Thyroid gland (tissue), 4 donors: Measurements from ENCODE around the gene TXLNG. TPM values are rescaled to one million over a fixed set of nuclear protein-coding genes. Genes with fewer than 3 reads are reported as not detected.

Experiments used
- DNase-seq, 2 donors: peaks; one replicate each; pipeline ENCODE4 v3.0.0-alpha.2; 2019
- H3K27ac ChIP-seq, 3 donors: fragments of 200-600 bp; sonication (generic); 1 replicate in 2 of 3; 2 replicates in 1 of 3; pipeline ENCODE4 v1.5.1; 2016 to 2019; ENCODE audit warnings: mild to moderate bottlenecking in 1 of 3, moderate library complexity in 1 of 3
- H3K27me3 ChIP-seq: fragments of 200-600 bp; sonication (generic); one replicate; pipeline ENCODE4 v1.5.1; 2019
- H3K36me3 ChIP-seq, 2 donors: fragments of 200-600 bp; sonication (generic); one replicate each; pipeline ENCODE4 v1.5.1; 2016 to 2019
- H3K4me1 ChIP-seq, 2 donors: fragments of 200-600 bp; sonication (generic); one replicate each; pipeline ENCODE4 v1.5.1; 2017 to 2019
- H3K4me3 ChIP-seq, 3 donors: fragments of 200-600 bp; sonication (generic); replicated peaks in 1 of 3; 1 replicate in 2 of 3; 2 replicates in 1 of 3; pipeline ENCODE4 v1.5.1; 2016; ENCODE audit warnings: mild to moderate bottlenecking in 1 of 3
- H3K9me3 ChIP-seq: fragments of 200-600 bp; sonication (generic); one replicate; pipeline ENCODE4 v1.5.1; 2017
- CTCF ChIP-seq, 6 experiments: fragments of 200-600 bp in 3 of 6; fragments of 450-650 bp in 3 of 6; sonication (generic) in 3 of 6; IDR thresholded peaks; one replicate each; pipeline ENCODE4 v1.5.1; 2016 to 2019; ENCODE audit warnings: antibody characterized with exemption in 6 of 6, mild to moderate bottlenecking in 2 of 6, inconsistent platforms in 1 of 6, moderate library complexity in 1 of 6
- POLR2A ChIP-seq, 2 donors: fragments of 450-650 bp; IDR thresholded peaks; one replicate each; pipeline ENCODE4 v1.6.1; 2017; ENCODE audit warnings: antibody characterized with exemption in 2 of 2, mild to moderate bottlenecking in 2 of 2, moderate library complexity in 1 of 2
- WGBS, 2 donors: methylation state at CpG; one replicate each; pipeline ENCODE4 v1.1.5; 2017; 5-methylcytosine and 5-hydroxymethylcytosine counted together
- intact Hi-C: fragments of 100-400 bp; cut with DNase I; formaldehyde crosslinking; loops from one replicate; pipeline ENCODE4 v1.15.1; 2023
- total RNA-seq, 4 donors: library from RNA; depleted of rRNA; stranded (reverse); fragments of >200 nt; gene quantifications; one replicate each; pipeline ENCODE4 v1.2.3, GENCODE V29; 2016

Gene TXLNG
- total RNA-seq, 4 donors from 2014 or later, result 14.7 to 17.9 (median 16.3) TPM

- H3K36me3 ChIP-seq, result peaks cover 0 to 11% of the 10 kb centered on the region in 2 donors
- no peak for DNase-seq
- no peak overlapping the region for H3K4me3 ChIP-seq
- TF ChIP-seq POLR2A (IDR thresholded peaks at IDR 0.05), result no peak
- TF ChIP-seq CTCF (IDR thresholded peaks at IDR 0.05), result no peak
- no peaks in the 10 kb centered on the region for H3K27me3 ChIP-seq
- intact Hi-C loops, result no loop called here
- no peaks in the 10 kb centered on the region for H3K9me3 ChIP-seq
- 71 to 88% methylated on average over 2 of the region's 2 CpGs for WGBS, 2 donors
- H3K27ac ChIP-seq, result no peak overlapping the region
- peaks cover 0 to 6% of the 10 kb centered on the region in 2 donors for H3K4me1 ChIP-seq
These were observed 41.0 kb downstream of the TXLNG start for GRCh38 chrX:16827225-16827624.

GRCh38 chrX:16828124-16828908 lies 42.0 kb downstream of the TXLNG start:
- no peak overlapping the region for H3K4me3 ChIP-seq
- H3K36me3 ChIP-seq, result peaks cover 0 to 7% of the 10 kb centered on the region in 2 donors
- peak overlapping the region in 2 of 3 donors; percentile 26 to 42 for H3K27ac ChIP-seq
- H3K9me3 ChIP-seq, result no peaks in the 10 kb centered on the region
- intact Hi-C loops, result no loop called here
- DNase-seq, result peak; percentile 18 to 19
- H3K4me1 ChIP-seq, result peaks cover 0 to 6% of the 10 kb centered on the region in 2 donors
- TF ChIP-seq POLR2A (IDR thresholded peaks at IDR 0.05), result no peak
- no peak for TF ChIP-seq CTCF (IDR thresholded peaks at IDR 0.05)
- no peaks in the 10 kb centered on the region for H3K27me3 ChIP-seq
- WGBS, 2 donors, result 41 to 45% methylated on average over 6 of the region's 6 CpGs

- TF ChIP-seq CTCF (IDR thresholded peaks at IDR 0.05) (no peak), POLR2A (IDR thresholded peaks at IDR 0.05) (no peak)
- DNase-seq, result no peak
- H3K4me3 ChIP-seq, result no peak overlapping the region
- intact Hi-C loops, result no loop called here
- H3K27ac ChIP-seq, result no peak overlapping the region
- H3K4me1 ChIP-seq, result peaks cover 0 to 6% of the 10 kb centered on the region in 2 donors
- no peaks in the 10 kb centered on the region for H3K9me3 ChIP-seq
- WGBS, 2 donors, result 82 to 90% methylated on average over 5 of the region's 5 CpGs
- peaks cover 0 to 11% of the 10 kb centered on the region in 2 donors for H3K36me3 ChIP-seq
- no peaks in the 10 kb centered on the region for H3K27me3 ChIP-seq
These were observed 46.0 kb downstream of the TXLNG start for GRCh38 chrX:16832301-16832700.

- peaks cover 0 to 11% of the 10 kb centered on the region in 2 donors for H3K36me3 ChIP-seq
- H3K27ac ChIP-seq, result no peak overlapping the region
These were observed 48.5 kb downstream of the TXLNG start for GRCh38 chrX:16834806-16835205.

More at GRCh38 chrX:16834806-16835205, 48.5 kb downstream of the TXLNG start:
- Histone ChIP-seq H3K4me1 (no peaks in the 10 kb centered on the region), H3K4me3 (no peak overlapping the region), H3K27me3 (no peaks in the 10 kb centered on the region), H3K9me3 (no peaks in the 10 kb centered on the region)
- intact Hi-C loops, result no loop called here
- 88 to 93% methylated on average over 6 of the region's 6 CpGs for WGBS, 2 donors
- DNase-seq, result no peak
- no peak for TF ChIP-seq CTCF (IDR thresholded peaks at IDR 0.05)
